Liver (tissue), 9 donors: ENCODE data around the gene LSM3. TPM values are rescaled to one million over a fixed set of nuclear protein-coding genes. Genes with fewer than 3 reads are reported as not detected.

Experiments
- DNase-seq: peaks from one replicate; pipeline ENCODE4 v3.0.0-alpha.2; 2017; ENCODE audit warnings: low spot score
- H3K27ac ChIP-seq, 2 donors: one replicate each; pipeline ENCODE4 v1.7.0; 2013; ENCODE audit warnings: inconsistent platforms in 2 of 2, low read length in 2 of 2, control low read depth in 1 of 2, low read depth in 1 of 2, mild to moderate bottlenecking in 1 of 2
- H3K27me3 ChIP-seq, 4 donors: one replicate each; pipeline versions ENCODE4 v1.6.1 to v1.7.0; 2013; ENCODE audit warnings: low read length in 3 of 4, inconsistent platforms in 1 of 4, mild to moderate bottlenecking in 1 of 4, moderate library complexity in 1 of 4; ENCODE audit not compliant: control insufficient read depth in 4 of 4, insufficient read depth in 4 of 4
- H3K36me3 ChIP-seq, 4 donors: one replicate each; pipeline versions ENCODE4 v1.6.1 to v1.7.0; 2013; ENCODE audit warnings: low read length in 3 of 4, mild to moderate bottlenecking in 3 of 4, low read depth in 1 of 4, moderate library complexity in 1 of 4; ENCODE audit not compliant: control insufficient read depth in 4 of 4, insufficient read depth in 3 of 4
- H3K4me1 ChIP-seq, 4 donors: one replicate each; pipeline versions ENCODE4 v1.6.1 to v1.7.0; 2013; ENCODE audit warnings: low read length in 3 of 4, mild to moderate bottlenecking in 3 of 4, moderate library complexity in 1 of 4; ENCODE audit not compliant: control insufficient read depth in 4 of 4, insufficient read depth in 4 of 4
- H3K4me3 ChIP-seq, 3 donors: one replicate each; pipeline versions ENCODE4 v1.6.1 to v1.7.0; 2013; ENCODE audit warnings: low read length in 3 of 3, control low read depth in 1 of 3, low read depth in 1 of 3, mild to moderate bottlenecking in 1 of 3
- H3K9ac ChIP-seq, 2 donors: one replicate each; pipeline ENCODE4 v1.7.0; 2013; ENCODE audit warnings: low read length in 2 of 2, mild to moderate bottlenecking in 2 of 2, moderate library complexity in 2 of 2, control low read depth in 1 of 2, low read depth in 1 of 2
- H3K9me3 ChIP-seq, 4 donors: one replicate each; pipeline versions ENCODE4 v1.6.1 to v1.7.0; 2013; ENCODE audit warnings: low read length in 3 of 4; ENCODE audit not compliant: control insufficient read depth in 4 of 4
- ATF3 ChIP-seq: IDR thresholded peaks from 2 replicates; pipeline ENCODE4 v1.6.1; 2016; ENCODE audit warnings: antibody characterized with exemption
- EGR1 ChIP-seq, 2 donors: IDR thresholded peaks; 2 replicates each; pipeline ENCODE4 v1.6.1; 2016 to 2018; ENCODE audit warnings: antibody characterized with exemption in 2 of 2, low read depth in 2 of 2
- FOXA1 ChIP-seq: IDR thresholded peaks from 2 replicates; pipeline ENCODE4 v1.6.1; 2016; ENCODE audit warnings: antibody characterized with exemption
- FOXA2 ChIP-seq: IDR thresholded peaks from 2 replicates; pipeline ENCODE4 v1.6.1; 2016; ENCODE audit warnings: antibody characterized with exemption
- GABPA ChIP-seq, 2 donors: IDR thresholded peaks in 1 of 2; conservative IDR thresholded peaks in 1 of 2; 2 replicates each; pipeline ENCODE4 v1.6.1; 2016; ENCODE audit warnings: antibody characterized with exemption in 2 of 2, mild to moderate bottlenecking in 1 of 2, moderate library complexity in 1 of 2
- HNF4A ChIP-seq, 2 donors: conservative IDR thresholded peaks; 2 replicates each; pipeline ENCODE4 v1.6.1; 2016; ENCODE audit warnings: antibody characterized with exemption in 2 of 2, mild to moderate bottlenecking in 2 of 2
- HNF4G ChIP-seq: IDR thresholded peaks from 2 replicates; pipeline ENCODE4 v1.6.1; 2016; ENCODE audit warnings: antibody characterized with exemption
- JUND ChIP-seq, 2 donors: IDR thresholded peaks; 2 replicates each; pipeline ENCODE4 v1.6.1; 2016; ENCODE audit warnings: antibody characterized with exemption in 2 of 2
- NR2F2 ChIP-seq: IDR thresholded peaks from 2 replicates; pipeline ENCODE4 v1.6.1; 2016; ENCODE audit warnings: antibody characterized with exemption
- RAD21 ChIP-seq, 2 donors: IDR thresholded peaks; 2 replicates each; pipeline ENCODE4 v1.6.1; 2016; ENCODE audit warnings: antibody characterized with exemption in 2 of 2, mild to moderate bottlenecking in 2 of 2
- REST ChIP-seq: IDR thresholded peaks from 2 replicates; pipeline ENCODE4 v1.6.1; 2016; ENCODE audit warnings: antibody characterized with exemption, mild to moderate bottlenecking
- RXRA ChIP-seq, 2 donors: IDR thresholded peaks; 2 replicates each; pipeline ENCODE4 v1.6.1; 2017 to 2018; ENCODE audit warnings: antibody characterized with exemption in 2 of 2, mild to moderate bottlenecking in 1 of 2
- SP1 ChIP-seq: IDR thresholded peaks from 2 replicates; pipeline ENCODE4 v1.6.1; 2018; ENCODE audit warnings: antibody characterized with exemption, mild to moderate bottlenecking
- TAF1 ChIP-seq: conservative IDR thresholded peaks from 2 replicates; pipeline ENCODE4 v1.6.1; 2016; ENCODE audit warnings: antibody characterized with exemption, mild to moderate bottlenecking
- YY1 ChIP-seq: IDR thresholded peaks from 2 replicates; pipeline ENCODE4 v1.6.1; 2016; ENCODE audit warnings: antibody characterized with exemption, mild to moderate bottlenecking
- ZBTB33 ChIP-seq: IDR thresholded peaks from 2 replicates; pipeline ENCODE4 v1.6.1; 2016; ENCODE audit warnings: antibody characterized with exemption
- WGBS: extraction: QIAGEN DNeasy Blood & Tissue Kit; methylation state at CpG from one replicate; pipeline ENCODE4 v1.1.7; 2013; 5-methylcytosine and 5-hydroxymethylcytosine counted together
- polyA plus RNA-seq, 2 donors: library from polyadenylated mRNA; stranded (reverse) in 1 of 2; unstranded in 1 of 2; fragments of 200-250 nt in 1 of 2; fragments of >200 nt in 1 of 2; fragmentation: Nextera tagmentation in 1 of 2; extraction: Ambion mirVana in 1 of 2; gene quantifications; one replicate each; pipeline versions ENCODE4 v1.2.1 to v1.2.3, GENCODE V29; 2013 to 2015
- total RNA-seq, 2 donors: library from RNA; depleted of rRNA; stranded (reverse); fragments of >200 nt; gene quantifications; one replicate each; pipeline ENCODE4 v1.2.3, GENCODE V29; 2014
- TF ChIP-seq, protein P1 (sequence below): fragments of 150-350 bp; IDR thresholded peaks from 2 replicates; pipeline ENCODE4 v1.5.1; 2017; ENCODE audit warnings: improper control_type of control experiment, low read depth, low read length; ENCODE audit not compliant: missing input control
- TF ChIP-seq, protein P2 (sequence below): IDR thresholded peaks from 2 replicates; pipeline ENCODE4 v1.6.1; 2016; ENCODE audit warnings: antibody characterized with exemption
- donor health status: healthy.
- donor health status: healthy.
- donor health status: healthy.
- donor health status: healthy.
- donor health status: healthy.

Gene LSM3
- total and polyA plus RNA-seq, 4 donors: 3.7 to 17.0 (median 5.0) TPM

GRCh38 chr3:14199641-14200040 lies 21.0 kb downstream of the LSM3 start:
- H3K4me1 ChIP-seq: peaks cover 6 to 37% (median 35%) of the 10 kb centered on the region in 4 donors
- 88% methylated on average over 4 of the region's 4 CpGs for WGBS
- H3K4me3 ChIP-seq: no peak overlapping the region
- no peaks in the 10 kb centered on the region for H3K9me3 ChIP-seq
- H3K27ac ChIP-seq: no peak overlapping the region
- peaks cover 4 to 17% (median 7%) of the 10 kb centered on the region in 4 donors for H3K36me3 ChIP-seq
- no peaks in the 10 kb centered on the region for H3K27me3 ChIP-seq
- DNase-seq: no peak
- H3K9ac ChIP-seq: no peak overlapping the region
- TF ChIP-seq REST (no peak), FOXA2 (no peak), EGR1 (IDR thresholded peaks at IDR 0.05; ENCODE audit: low read depth in 2 of 2) (no peak), YY1 (no peak), TAF1 (no peak), SP1 (no peak), RXRA (IDR thresholded peaks at IDR 0.05) (no peak), GABPA (IDR thresholded peaks at IDR 0.05 in 1 of 2, conservative IDR thresholded peaks at IDR 0.05 in 1 of 2) (no peak), ZBTB33 (no peak), NR2F2 (no peak), RAD21 (IDR thresholded peaks at IDR 0.05) (no peak), FOXA1 (no peak), HNF4A (conservative IDR thresholded peaks at IDR 0.05) (no peak), JUND (IDR thresholded peaks at IDR 0.05) (no peak), HNF4G (no peak), ATF3 (no peak)
- TF ChIP-seq, protein P1, sequence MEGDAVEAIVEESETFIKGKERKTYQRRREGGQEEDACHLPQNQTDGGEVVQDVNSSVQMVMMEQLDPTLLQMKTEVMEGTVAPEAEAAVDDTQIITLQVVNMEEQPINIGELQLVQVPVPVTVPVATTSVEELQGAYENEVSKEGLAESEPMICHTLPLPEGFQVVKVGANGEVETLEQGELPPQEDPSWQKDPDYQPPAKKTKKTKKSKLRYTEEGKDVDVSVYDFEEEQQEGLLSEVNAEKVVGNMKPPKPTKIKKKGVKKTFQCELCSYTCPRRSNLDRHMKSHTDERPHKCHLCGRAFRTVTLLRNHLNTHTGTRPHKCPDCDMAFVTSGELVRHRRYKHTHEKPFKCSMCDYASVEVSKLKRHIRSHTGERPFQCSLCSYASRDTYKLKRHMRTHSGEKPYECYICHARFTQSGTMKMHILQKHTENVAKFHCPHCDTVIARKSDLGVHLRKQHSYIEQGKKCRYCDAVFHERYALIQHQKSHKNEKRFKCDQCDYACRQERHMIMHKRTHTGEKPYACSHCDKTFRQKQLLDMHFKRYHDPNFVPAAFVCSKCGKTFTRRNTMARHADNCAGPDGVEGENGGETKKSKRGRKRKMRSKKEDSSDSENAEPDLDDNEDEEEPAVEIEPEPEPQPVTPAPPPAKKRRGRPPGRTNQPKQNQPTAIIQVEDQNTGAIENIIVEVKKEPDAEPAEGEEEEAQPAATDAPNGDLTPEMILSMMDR: no peak
- TF ChIP-seq, protein P2, sequence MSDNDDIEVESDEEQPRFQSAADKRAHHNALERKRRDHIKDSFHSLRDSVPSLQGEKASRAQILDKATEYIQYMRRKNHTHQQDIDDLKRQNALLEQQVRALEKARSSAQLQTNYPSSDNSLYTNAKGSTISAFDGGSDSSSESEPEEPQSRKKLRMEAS: no peak
